Epithelial cell of prostate (primary cell): Measurements from ENCODE around the gene PPFIBP1.

Source experiments
- DNase-seq: peaks from one replicate; pipeline ENCODE4 v3.0.0-alpha.2; 2011; ENCODE audit warnings: low read depth, low spot score
- H3K27ac ChIP-seq: fragments of 450-650 bp; 2 replicates; pipeline ENCODE4 v1.5.1; 2017; ENCODE audit warnings: mild to moderate bottlenecking

Gene PPFIBP1

GRCh38 chr12:27686147-27686546 lies 162.1 kb downstream of the PPFIBP1 start:
- no peak for DNase-seq
- no peak overlapping the region for H3K27ac ChIP-seq

- no peak for DNase-seq
These were observed 164.7 kb downstream of the PPFIBP1 start for GRCh38 chr12:27688671-27689070.

GRCh38 chr12:27689558-27690180 lies 165.7 kb downstream of the PPFIBP1 start:
- no peak overlapping the region for H3K27ac ChIP-seq
- DNase-seq = no peak

More at GRCh38 chr12:27688671-27689070, 164.7 kb downstream of the PPFIBP1 start:
- no peak overlapping the region for H3K27ac ChIP-seq

- DNase-seq = no peak
- H3K27ac ChIP-seq = no peak overlapping the region
These were observed 169.4 kb downstream of the PPFIBP1 start for GRCh38 chr12:27693403-27693802.

GRCh38 chr12:27695556-27696292 lies 171.7 kb downstream of the PPFIBP1 start:
- no peak overlapping the region for H3K27ac ChIP-seq
- no peak for DNase-seq

GRCh38 chr12:27696293-27696652 lies 172.3 kb downstream of the PPFIBP1 start, which contains the start of gene REP15:
Gene REP15, plus strand, starts transcription at chr12:27696447. Its CDS starts 116 bp downstream, at chr12:27696563.
- DNase-seq = no peak
- no peak within 1 kb of the TSS for H3K27ac ChIP-seq

- H3K27ac ChIP-seq = no peak overlapping the region
- DNase-seq = no peak
These were observed 173.0 kb downstream of the PPFIBP1 start for GRCh38 chr12:27696864-27697564.

GRCh38 chr12:27703720-27704452 lies 179.9 kb downstream of the PPFIBP1 start:
- DNase-seq = peak; percentile 50
- peak overlapping the region; percentile 92 for H3K27ac ChIP-seq

GRCh38 chr12:27705263-27705662 lies 181.3 kb downstream of the PPFIBP1 start:
- peak overlapping the region; percentile 92 for H3K27ac ChIP-seq
- DNase-seq = no peak

GRCh38 chr12:27707216-27707615 lies 183.2 kb downstream of the PPFIBP1 start:
- H3K27ac ChIP-seq = peak overlapping the region; percentile 26
- DNase-seq = no peak

GRCh38 chr12:27709212-27709931 lies 185.4 kb downstream of the PPFIBP1 start:
- peak overlapping the region; percentile 81 for H3K27ac ChIP-seq
- no peak for DNase-seq

- no peak for DNase-seq
These were observed 186.1 kb downstream of the PPFIBP1 start for GRCh38 chr12:27709932-27710591.

GRCh38 chr12:27710592-27711316 lies 186.7 kb downstream of the PPFIBP1 start, which contains the start of gene MRPS35:
Gene MRPS35, plus strand, starts transcription at chr12:27710832. Its CDS starts 12 bp downstream, at chr12:27710844.
- peak; percentile 72 for DNase-seq
- peak within 1 kb of the TSS; percentile 81 for H3K27ac ChIP-seq

More at GRCh38 chr12:27709932-27710591, 186.1 kb downstream of the PPFIBP1 start:
- H3K27ac ChIP-seq = peak overlapping the region; percentile 81

- H3K27ac ChIP-seq = peak overlapping the region; percentile 81
- no peak for DNase-seq
These were observed 187.3 kb downstream of the PPFIBP1 start for GRCh38 chr12:27711317-27711682.

GRCh38 chr12:27711967-27712366 lies 188.0 kb downstream of the PPFIBP1 start:
- H3K27ac ChIP-seq = no peak overlapping the region
- DNase-seq = no peak

GRCh38 chr12:27723212-27723611 lies 199.2 kb downstream of the PPFIBP1 start:
- no peak for DNase-seq
- no peak overlapping the region for H3K27ac ChIP-seq

GRCh38 chr12:27730097-27730588 lies 206.1 kb downstream of the PPFIBP1 start:
- DNase-seq = no peak
- no peak overlapping the region for H3K27ac ChIP-seq

- no peak for DNase-seq
These were observed 208.3 kb downstream of the PPFIBP1 start for GRCh38 chr12:27732281-27732680.

More at GRCh38 chr12:27732281-27732680, 208.3 kb downstream of the PPFIBP1 start:
- H3K27ac ChIP-seq = no peak overlapping the region
